Ishikawa (cell line): ENCODE measurements around the gene GNAI1.

Experiments used
- CREB1 ChIP-seq: IDR thresholded peaks from 2 replicates; pipeline ENCODE4 v1.6.1; 2012; ENCODE audit warnings: low read depth
- EP300 ChIP-seq: IDR thresholded peaks from 2 replicates; pipeline ENCODE4 v1.6.1; 2012; ENCODE audit warnings: borderline replicate concordance
- MAX ChIP-seq: IDR thresholded peaks from 2 replicates; pipeline ENCODE4 v1.6.1; 2012
- RAD21 ChIP-seq: IDR thresholded peaks from 2 replicates; pipeline ENCODE4 v1.6.1; 2012; ENCODE audit warnings: low read depth
- REST ChIP-seq: IDR thresholded peaks from 2 replicates; pipeline ENCODE4 v1.6.1; 2012; ENCODE audit warnings: low read depth, mild to moderate bottlenecking
- TAF1 ChIP-seq: IDR thresholded peaks from 2 replicates; pipeline ENCODE4 v1.6.1; 2012; ENCODE audit warnings: low read depth, mild to moderate bottlenecking
- YY1 ChIP-seq: IDR thresholded peaks from 2 replicates; pipeline ENCODE4 v1.6.1; 2012; ENCODE audit warnings: low read depth

- no peak for TF ChIP-seq REST
- TF ChIP-seq YY1 = no peak
- no peak for TF ChIP-seq EP300
- TF ChIP-seq TAF1 = no peak
- TF ChIP-seq CREB1 = no peak
- TF ChIP-seq RAD21 = no peak
- no peak for TF ChIP-seq MAX
These were observed 63.0 kb downstream of the GNAI1 start for GRCh38 chr7:80197627-80198026.
